Measurements from ENCODE around the gene C19orf53. TPM values are rescaled to one million over a fixed set of nuclear protein-coding genes. Genes with fewer than 3 reads are reported as not detected.

C19orf53 gene
- total and polyA plus RNA-seq, 2 of the 13 experiments (the other 11 are each of a cell fraction or from before 2014, with no cell fraction given) = 129 to 130 TPM

GRCh38 chr19:13765395-13766094, 8.7 kb upstream of the C19orf53 start (continued):
- TF ChIP-seq FOXC1 (CRISPR knock-in tag; IDR thresholded peaks at IDR 0.05; ENCODE audit: borderline replicate concordance) (no peak), ZBTB1 (CRISPR knock-in tag; IDR thresholded peaks at IDR 0.05; ENCODE audit: borderline replicate concordance) (no peak), ZNF687 (CRISPR knock-in tag; IDR thresholded peaks at IDR 0.05) (peak; percentile 66), ARID4A (CRISPR knock-in tag; IDR thresholded peaks at IDR 0.05; ENCODE audit: borderline replicate concordance) (peak; percentile 57; the same call in 1 of the 2 replicates), BHLHE40 (IDR thresholded peaks at IDR 0.05; ENCODE audit: low read length) (peak; percentile 88), CBX2 (IDR thresholded peaks at IDR 0.05; ENCODE audit: low read depth, low read length) (no peak), CBX2 (CRISPR knock-in tag; IDR thresholded peaks at IDR 0.05; ENCODE audit: low read depth) (no peak), MBD4 (IDR thresholded peaks at IDR 0.05; ENCODE audit: borderline replicate concordance, low read length) (no peak), THAP9 (CRISPR knock-in tag; IDR thresholded peaks at IDR 0.05; ENCODE audit: borderline replicate concordance) (peak; percentile 36; the same call in 1 of the 2 replicates), HIVEP1 (CRISPR knock-in tag; IDR thresholded peaks at IDR 0.05) (no peak; the same call in 1 of the 2 replicates), SSRP1 (CRISPR knock-in tag; IDR thresholded peaks at IDR 0.05) (peak; percentile 66; the same call in 1 of the 2 replicates), KLF16 (CRISPR knock-in tag; IDR thresholded peaks at IDR 0.05) (no peak), TCF7L2 (IDR thresholded peaks at IDR 0.05; ENCODE audit: low read depth, low read length) (no peak)
- TF ChIP-seq, protein P1, sequence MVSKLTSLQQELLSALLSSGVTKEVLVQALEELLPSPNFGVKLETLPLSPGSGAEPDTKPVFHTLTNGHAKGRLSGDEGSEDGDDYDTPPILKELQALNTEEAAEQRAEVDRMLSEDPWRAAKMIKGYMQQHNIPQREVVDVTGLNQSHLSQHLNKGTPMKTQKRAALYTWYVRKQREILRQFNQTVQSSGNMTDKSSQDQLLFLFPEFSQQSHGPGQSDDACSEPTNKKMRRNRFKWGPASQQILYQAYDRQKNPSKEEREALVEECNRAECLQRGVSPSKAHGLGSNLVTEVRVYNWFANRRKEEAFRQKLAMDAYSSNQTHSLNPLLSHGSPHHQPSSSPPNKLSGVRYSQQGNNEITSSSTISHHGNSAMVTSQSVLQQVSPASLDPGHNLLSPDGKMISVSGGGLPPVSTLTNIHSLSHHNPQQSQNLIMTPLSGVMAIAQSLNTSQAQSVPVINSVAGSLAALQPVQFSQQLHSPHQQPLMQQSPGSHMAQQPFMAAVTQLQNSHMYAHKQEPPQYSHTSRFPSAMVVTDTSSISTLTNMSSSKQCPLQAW (CRISPR knock-in tag; IDR thresholded peaks at IDR 0.05) = 0 out of 2 replicates have a peak, but pooled peaks have one; percentile 11

All from HepG2 (cell line).